Panc1 (cell line): ENCODE data around the gene NHSL1. TPM values are rescaled to one million over a fixed set of nuclear protein-coding genes. Genes with fewer than 3 reads are reported as not detected.

Experiments
- ATAC-seq: fragments of 200-7000 bp; cut with Tn5 transposase; 2 replicates; pipeline ENCODE4 v1.9.1; 2020; ENCODE audit warnings: mild to moderate bottlenecking, moderate library complexity
- BruUV-seq: library from RNA; stranded (reverse); fragments of 400-500 nt; replicated peaks from 2 replicates; lab custom pipeline; 2021; lab: Mats Ljungman, UMichigan
- CTCF ChIA-PET: fragments of 300-600 bp; sonication (Branson Sonifier 250); formaldehyde crosslinking; loops from one replicate; lab custom pipeline; 2022; ENCODE audit warnings: antibody characterized with exemption; lab: Charles Lee
- POLR2A ChIA-PET: fragments of 300-600 bp; sonication (Branson Sonifier 250); formaldehyde crosslinking; loops from one replicate; lab custom pipeline; 2022; ENCODE audit warnings: antibody characterized with exemption; lab: Charles Lee
- DNase-seq: peaks from one replicate; pipeline ENCODE4 v3.0.0-alpha.2; 2010; ENCODE audit warnings: low read depth, low spot score
- H3K27ac ChIP-seq: 2 replicates; pipeline ENCODE4 v1.5.1; 2011; ENCODE audit warnings: mild to moderate bottlenecking, low read length, inconsistent platforms
- H3K27me3 ChIP-seq: fragments of 200-500 bp; sonication (Bioruptor generic); 2 replicates; pipeline ENCODE4 v1.6.0; 2014; ENCODE audit warnings: low read length, inconsistent platforms; ENCODE audit not compliant: control insufficient read depth, insufficient read depth
- H3K36me3 ChIP-seq: fragments of 200-500 bp; sonication (Bioruptor generic); 2 replicates; pipeline ENCODE4 v1.5.1; 2014; ENCODE audit warnings: inconsistent platforms, mild to moderate bottlenecking, low read length, moderate library complexity; ENCODE audit not compliant: control insufficient read depth, insufficient read depth
- H3K4me1 ChIP-seq: 2 replicates; pipeline ENCODE4 v1.5.1; 2011; ENCODE audit warnings: inconsistent platforms, mild to moderate bottlenecking, low read length, moderate library complexity; ENCODE audit not compliant: control insufficient read depth, insufficient read depth
- H3K4me3 ChIP-seq, 2 experiments: 2 replicates each; pipeline ENCODE4 v1.5.1; 2011 to 2012; ENCODE audit warnings: low read depth in 2 of 2, low read length in 2 of 2, mild to moderate bottlenecking in 2 of 2, inconsistent platforms in 1 of 2, moderate library complexity in 1 of 2
- H3K9me3 ChIP-seq: fragments of 200-500 bp; sonication (Bioruptor generic); 2 replicates; pipeline ENCODE4 v1.5.1; 2014; ENCODE audit warnings: low read depth, mild to moderate bottlenecking, inconsistent platforms, low read length, moderate library complexity; ENCODE audit not compliant: control insufficient read depth, insufficient read depth
- CTCF ChIP-seq: fragments of 450-650 bp; IDR thresholded peaks from 2 replicates; pipeline ENCODE4 v1.5.1; 2017; ENCODE audit warnings: mild to moderate bottlenecking
- POLR2AphosphoS5 ChIP-seq: IDR thresholded peaks from 2 replicates; pipeline ENCODE4 v1.6.1; 2012; ENCODE audit warnings: mild to moderate bottlenecking, low read depth, low read length, moderate library complexity
- REST ChIP-seq, 2 experiments: IDR thresholded peaks; 2 replicates each; pipeline ENCODE4 v1.6.1; 2011 to 2012; ENCODE audit warnings: low read depth in 2 of 2, control low read depth in 1 of 2, low read length in 1 of 2, mild to moderate bottlenecking in 1 of 2, moderate library complexity in 1 of 2; ENCODE audit not compliant: insufficient read depth in 1 of 2
- SIN3A ChIP-seq: IDR thresholded peaks from 2 replicates; pipeline ENCODE4 v1.6.1; 2012; ENCODE audit warnings: low read depth, mild to moderate bottlenecking, low read length, moderate library complexity, borderline replicate concordance; ENCODE audit not compliant: insufficient read depth
- TCF7L2 ChIP-seq: IDR thresholded peaks from 2 replicates; pipeline ENCODE4 v1.6.1; 2011; ENCODE audit warnings: mild to moderate bottlenecking, low read depth, low read length, inconsistent platforms
- in situ Hi-C: cut with HindIII; loops from 2 replicates; pipeline ENCODE4 v1.10.0; 2016; ENCODE audit warnings: low sequenced_read_pairs, low pct_unique_long_range_greater_than_20kb
- intact Hi-C: fragments of 100-400 bp; cut with micrococcal nuclease; formaldehyde crosslinking; loops from one replicate; pipeline ENCODE4 v1.10.0; 2022; ENCODE audit not compliant: unreplicated experiment
- total RNA-seq: library from RNA; stranded (reverse); gene quantifications from one replicate; pipeline ENCODE4 v1.2.1, GENCODE V29; 2021; ENCODE audit not compliant: unreplicated experiment

NHSL1 gene
- total RNA-seq, 1 experiment from 2014 or later, result 20.6 TPM

- no peak for TF ChIP-seq CTCF
- ChIA-PET POLR2A (no interaction called here), CTCF (no interaction called here)
- no TSS peak for BruUV-seq
- no peaks in the 10 kb centered on the region; the same call in 1 of the 2 replicates for H3K36me3 ChIP-seq
- H3K4me1 ChIP-seq, result no peaks in the 10 kb centered on the region
- ATAC-seq (no peak), DNase-seq (no peak)
- no peaks in the 10 kb centered on the region for H3K9me3 ChIP-seq
- intact Hi-C loops (no loop called here), in situ Hi-C loops (no loop called here)
- H3K27me3 ChIP-seq, result no peaks in the 10 kb centered on the region
- no peak overlapping the region for H3K27ac ChIP-seq
- H3K4me3 ChIP-seq, result no peak overlapping the region
Observed at GRCh38 chr6:138439546-138439945, 59.7 kb downstream of the NHSL1 start.

DNA sequence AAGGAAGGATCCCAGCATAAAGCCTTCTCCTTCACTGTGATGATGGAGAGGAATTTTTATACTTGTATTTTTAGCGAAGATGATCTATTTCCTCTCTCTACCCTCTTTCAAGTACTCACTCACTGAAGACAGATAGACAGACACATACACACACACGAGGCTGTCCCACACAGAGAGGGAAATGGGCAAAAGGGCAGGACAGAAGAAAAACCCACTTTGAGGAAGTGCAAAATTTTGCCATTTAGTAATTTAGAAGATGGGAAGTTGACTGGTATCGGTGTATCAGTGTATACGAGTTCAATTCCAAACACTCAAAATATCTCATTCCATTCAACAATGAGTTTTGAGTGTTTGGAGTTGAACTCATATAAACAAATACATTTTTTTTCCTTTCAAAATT is 64.4 kb downstream of the NHSL1 start:
- Histone ChIP-seq H3K27ac (no peak overlapping the region), H3K27me3 (no peaks in the 10 kb centered on the region), H3K9me3 (no peaks in the 10 kb centered on the region), H3K36me3 (no peaks in the 10 kb centered on the region), H3K4me1 (no peaks in the 10 kb centered on the region; the same call in 1 of the 2 replicates), H3K4me3 (no peak overlapping the region)
- in situ Hi-C loops, result no loop called here
- ChIA-PET POLR2A (no interaction called here), CTCF (no interaction called here)
- DNase-seq, result no peak
- TF ChIP-seq SIN3A, result no peak
- no peak for TF ChIP-seq REST (IDR thresholded peaks at IDR 0.05; ENCODE audit: insufficient read depth in 1 of 2, low read depth in 2 of 2, low read length in 1 of 2)
- no peak for TF ChIP-seq CTCF
- no peak for TF ChIP-seq POLR2AphosphoS5
- TF ChIP-seq TCF7L2, result no peak
- intact Hi-C loops, result no loop called here
- no peak for ATAC-seq
- no TSS peak for BruUV-seq
